Stomach (tissue), 9 donors: ENCODE measurements around the gene MTHFD2L. TPM values are rescaled to one million over a fixed set of nuclear protein-coding genes. Genes with fewer than 3 reads are reported as not detected.

ENCODE experiments used
- DNase-seq, 2 donors: peaks; one replicate each; pipeline versions ENCODE4 v3.0.0 to v3.0.0-alpha.2; 2013 to 2019
- H3K27ac ChIP-seq, 5 donors: fragments of 200-600 bp in 4 of 5; sonication (generic) in 4 of 5; one replicate each; pipeline ENCODE4 v1.5.1; 2013 to 2019; ENCODE audit warnings: mild to moderate bottlenecking in 1 of 5, moderate library complexity in 1 of 5
- H3K27me3 ChIP-seq, 3 donors: fragments of 200-600 bp; sonication (generic); one replicate each; pipeline ENCODE4 v1.5.1; 2017 to 2019; ENCODE audit warnings: mixed run types in 1 of 3
- H3K36me3 ChIP-seq, 4 donors: fragments of 200-600 bp; sonication (generic); 1 replicate in 3 of 4; 2 replicates in 1 of 4; pipeline ENCODE4 v1.5.1; 2016 to 2019
- H3K4me1 ChIP-seq, 4 donors: fragments of 200-600 bp; sonication (generic); one replicate each; pipeline ENCODE4 v1.5.1; 2016 to 2019
- H3K4me3 ChIP-seq, 4 donors: fragments of 200-600 bp; sonication (generic) in 3 of 4; one replicate each; pipeline ENCODE4 v1.5.1; 2016 to 2019; ENCODE audit warnings: mild to moderate bottlenecking in 1 of 4
- H3K9me3 ChIP-seq, 4 donors: fragments of 200-600 bp; sonication (generic); one replicate each; pipeline ENCODE4 v1.5.1; 2016 to 2019
- CTCF ChIP-seq, 7 experiments: fragments of 450-650 bp in 4 of 7; fragments of 200-600 bp in 3 of 7; sonication (generic) in 3 of 7; IDR thresholded peaks; one replicate each; pipeline ENCODE4 v1.5.1; 2016 to 2019; ENCODE audit warnings: antibody characterized with exemption in 7 of 7, control low read depth in 2 of 7, mild to moderate bottlenecking in 1 of 7
- EP300 ChIP-seq: sonication (generic); formaldehyde crosslinking; IDR thresholded peaks from one replicate; pipeline ENCODE4 v1.6.1; 2017; ENCODE audit warnings: antibody characterized with exemption
- POLR2A ChIP-seq, 4 donors: fragments of 450-650 bp; IDR thresholded peaks; one replicate each; pipeline ENCODE4 v1.6.1; 2016; ENCODE audit warnings: antibody characterized with exemption in 4 of 4, control low read depth in 2 of 4, mild to moderate bottlenecking in 1 of 4, moderate library complexity in 1 of 4
- POLR2AphosphoS5 ChIP-seq, 3 donors: sonication (generic); formaldehyde crosslinking; IDR thresholded peaks; one replicate each; pipeline ENCODE4 v1.6.1; 2016; ENCODE audit warnings: antibody characterized with exemption in 3 of 3
- WGBS, 5 donors: extraction: QIAGEN DNeasy Blood & Tissue Kit in 3 of 5; methylation state at CpG; one replicate each; pipeline versions ENCODE4 v1.1.5 to v1.1.7; 2013 to 2018; 5-methylcytosine and 5-hydroxymethylcytosine counted together
- intact Hi-C: fragments of 100-400 bp; cut with DNase I; formaldehyde crosslinking; loops from one replicate; pipeline ENCODE4 v1.15.1; 2023; ENCODE audit warnings: low total_unique reads
- polyA plus RNA-seq, 3 donors: library from polyadenylated mRNA; stranded (reverse); fragments of 200-250 nt; gene quantifications; one replicate each; pipeline ENCODE4 v1.2.3, GENCODE V29; 2013
- total RNA-seq, 5 donors: library from RNA; depleted of rRNA; stranded (reverse); fragments of >200 nt; gene quantifications; one replicate each; pipeline versions ENCODE4 v1.1.0 to v1.2.3, GENCODE V29; 2014 to 2016
- donor health status: healthy with polysubstance abuse.
- donor health status: Bipolar disorder and iron deficiency.
- donor health status: healthy.

The MTHFD2L gene
- total and polyA plus RNA-seq, 8 donors, result 1.4 to 34.1 (median 8.2) TPM

- WGBS, 5 donors, result 88 to 94% (median 92%) methylated on average over 1 of the region's 1 CpG
- Histone ChIP-seq H3K9me3 (no peaks in the 10 kb centered on the region), H3K27me3 (no peaks in the 10 kb centered on the region), H3K36me3 (no peaks in the 10 kb centered on the region), H3K4me3 (no peak overlapping the region), H3K27ac (no peak overlapping the region), H3K4me1 (no peaks in the 10 kb centered on the region)
- TF ChIP-seq POLR2A (IDR thresholded peaks at IDR 0.05) (no peak), EP300 (no peak), CTCF (IDR thresholded peaks at IDR 0.05) (no peak), POLR2AphosphoS5 (IDR thresholded peaks at IDR 0.05) (no peak)
- no peak for DNase-seq
- intact Hi-C loops, result no loop called here
Measured at GRCh38 chr4:74294681-74295080, 136.8 kb downstream of the MTHFD2L start.

- Histone ChIP-seq H3K27ac (no peak overlapping the region), H3K4me3 (no peak overlapping the region), H3K9me3 (no peaks in the 10 kb centered on the region), H3K36me3 (no peaks in the 10 kb centered on the region), H3K4me1 (no peaks in the 10 kb centered on the region), H3K27me3 (no peaks in the 10 kb centered on the region)
- DNase-seq, result no peak
- TF ChIP-seq CTCF (IDR thresholded peaks at IDR 0.05), result no peak
- TF ChIP-seq POLR2AphosphoS5 (IDR thresholded peaks at IDR 0.05), result no peak
- TF ChIP-seq POLR2A (IDR thresholded peaks at IDR 0.05), result no peak
- TF ChIP-seq EP300, result no peak
- WGBS, 5 donors, result 74 to 93% (median 86%) methylated on average over 1 of the region's 1 CpG
- intact Hi-C loops, result no loop called here
Measured at GRCh38 chr4:74297539-74297938, 139.6 kb downstream of the MTHFD2L start.

- intact Hi-C loops, result no loop called here
- Histone ChIP-seq H3K9me3 (no peaks in the 10 kb centered on the region), H3K27ac (no peak overlapping the region), H3K27me3 (no peaks in the 10 kb centered on the region), H3K4me1 (no peaks in the 10 kb centered on the region), H3K36me3 (no peaks in the 10 kb centered on the region), H3K4me3 (no peak overlapping the region)
- no peak for DNase-seq
- 49 to 69% (median 60%) methylated on average over 4 of the region's 4 CpGs for WGBS, 5 donors
- TF ChIP-seq POLR2AphosphoS5 (IDR thresholded peaks at IDR 0.05), result no peak
- TF ChIP-seq EP300, result no peak
- TF ChIP-seq POLR2A (IDR thresholded peaks at IDR 0.05), result no peak
- no peak for TF ChIP-seq CTCF (IDR thresholded peaks at IDR 0.05)
Measured at GRCh38 chr4:74304095-74304625, 146.2 kb downstream of the MTHFD2L start.

GRCh38 chr4:74305000-74305399 is 147.1 kb downstream of the MTHFD2L start:
- Histone ChIP-seq H3K27me3 (no peaks in the 10 kb centered on the region), H3K27ac (no peak overlapping the region), H3K36me3 (no peaks in the 10 kb centered on the region), H3K4me1 (no peaks in the 10 kb centered on the region), H3K9me3 (no peaks in the 10 kb centered on the region), H3K4me3 (no peak overlapping the region)
- WGBS, 5 donors, result 88 to 97% (median 91%) methylated on average over 1 of the region's 1 CpG
- no peak for TF ChIP-seq EP300
- TF ChIP-seq POLR2A (IDR thresholded peaks at IDR 0.05), result no peak
- no peak for TF ChIP-seq POLR2AphosphoS5 (IDR thresholded peaks at IDR 0.05)
- no peak for TF ChIP-seq CTCF (IDR thresholded peaks at IDR 0.05)
- DNase-seq, result no peak
- intact Hi-C loops, result no loop called here
